ENCODE measurements around the gene KIAA2012. TPM values are rescaled to one million over a fixed set of nuclear protein-coding genes. Genes with fewer than 3 reads are reported as not detected.

The KIAA2012 gene
- total RNA-seq, 1 donor from 2014 or later: not detected

DNA sequence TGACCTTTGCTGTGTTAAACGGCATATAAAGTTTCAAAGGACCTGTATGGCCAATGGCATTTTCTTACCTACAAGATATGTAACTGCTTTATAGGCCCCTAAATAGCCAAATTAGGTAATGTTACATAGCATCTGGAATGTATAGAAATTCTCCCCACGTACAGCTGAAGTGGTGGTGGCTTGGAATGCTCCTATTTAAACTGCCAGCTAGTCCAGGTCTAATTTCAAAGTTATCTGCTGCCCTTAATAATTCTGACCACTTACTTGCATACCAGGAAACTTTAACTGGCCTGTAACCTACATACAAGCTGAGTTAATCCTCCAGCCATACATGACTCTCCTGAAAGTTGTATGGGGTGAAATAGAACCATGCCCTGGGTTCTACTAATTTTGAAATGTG lies 1.3 kb downstream of the KIAA2012 start:
- no peaks in the 10 kb centered on the region for H3K4me1 Mint-ChIP-seq (ENCODE audit: unreplicated experiment)
- TF ChIP-seq, protein P1, sequence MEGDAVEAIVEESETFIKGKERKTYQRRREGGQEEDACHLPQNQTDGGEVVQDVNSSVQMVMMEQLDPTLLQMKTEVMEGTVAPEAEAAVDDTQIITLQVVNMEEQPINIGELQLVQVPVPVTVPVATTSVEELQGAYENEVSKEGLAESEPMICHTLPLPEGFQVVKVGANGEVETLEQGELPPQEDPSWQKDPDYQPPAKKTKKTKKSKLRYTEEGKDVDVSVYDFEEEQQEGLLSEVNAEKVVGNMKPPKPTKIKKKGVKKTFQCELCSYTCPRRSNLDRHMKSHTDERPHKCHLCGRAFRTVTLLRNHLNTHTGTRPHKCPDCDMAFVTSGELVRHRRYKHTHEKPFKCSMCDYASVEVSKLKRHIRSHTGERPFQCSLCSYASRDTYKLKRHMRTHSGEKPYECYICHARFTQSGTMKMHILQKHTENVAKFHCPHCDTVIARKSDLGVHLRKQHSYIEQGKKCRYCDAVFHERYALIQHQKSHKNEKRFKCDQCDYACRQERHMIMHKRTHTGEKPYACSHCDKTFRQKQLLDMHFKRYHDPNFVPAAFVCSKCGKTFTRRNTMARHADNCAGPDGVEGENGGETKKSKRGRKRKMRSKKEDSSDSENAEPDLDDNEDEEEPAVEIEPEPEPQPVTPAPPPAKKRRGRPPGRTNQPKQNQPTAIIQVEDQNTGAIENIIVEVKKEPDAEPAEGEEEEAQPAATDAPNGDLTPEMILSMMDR (IDR thresholded peaks at IDR 0.05): no peak
- DNase-seq (ENCODE audit: extremely low spot score, unreplicated experiment): no peak
- no peaks in the 10 kb centered on the region for H3K9me3 Mint-ChIP-seq (ENCODE audit: unreplicated experiment)
- H3K27ac Mint-ChIP-seq (ENCODE audit: unreplicated experiment): no peak overlapping the region
- no peak overlapping the region for H3K4me3 Mint-ChIP-seq (ENCODE audit: unreplicated experiment)
- H3K36me3 Mint-ChIP-seq (ENCODE audit: unreplicated experiment): no peaks in the 10 kb centered on the region
- H3K27me3 Mint-ChIP-seq (ENCODE audit: unreplicated experiment): no peaks in the 10 kb centered on the region

DNA sequence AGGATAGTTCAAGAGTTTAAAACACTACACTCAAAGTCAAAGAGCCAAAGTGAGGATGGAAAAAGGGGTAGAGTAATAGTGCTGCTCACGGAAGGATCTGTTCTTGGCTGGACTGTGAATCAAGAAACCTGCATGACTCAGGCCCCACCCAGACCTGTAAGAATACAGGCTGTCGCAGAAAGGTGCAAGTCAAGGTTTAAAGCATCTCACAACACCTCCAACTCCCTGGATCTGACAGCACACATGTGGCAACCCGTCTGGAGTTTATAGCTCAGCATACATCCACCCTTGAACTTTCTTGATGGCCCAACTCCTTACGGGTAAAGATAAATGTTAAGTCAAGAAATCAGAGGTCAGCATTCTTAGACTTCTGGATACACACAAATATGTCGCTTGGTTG lies 6.3 kb downstream of the KIAA2012 start:
- Mint-ChIP-seq H3K4me1 (ENCODE audit: unreplicated experiment) (peaks cover 6% of the 10 kb centered on the region), H3K9me3 (ENCODE audit: unreplicated experiment) (peaks cover 8% of the 10 kb centered on the region), H3K4me3 (ENCODE audit: unreplicated experiment) (no peak overlapping the region), H3K27me3 (ENCODE audit: unreplicated experiment) (no peaks in the 10 kb centered on the region), H3K36me3 (ENCODE audit: unreplicated experiment) (no peaks in the 10 kb centered on the region), H3K27ac (ENCODE audit: unreplicated experiment) (no peak overlapping the region)
- TF ChIP-seq, protein P1 (IDR thresholded peaks at IDR 0.05): no peak
- DNase-seq (ENCODE audit: extremely low spot score, unreplicated experiment): no peak

DNA sequence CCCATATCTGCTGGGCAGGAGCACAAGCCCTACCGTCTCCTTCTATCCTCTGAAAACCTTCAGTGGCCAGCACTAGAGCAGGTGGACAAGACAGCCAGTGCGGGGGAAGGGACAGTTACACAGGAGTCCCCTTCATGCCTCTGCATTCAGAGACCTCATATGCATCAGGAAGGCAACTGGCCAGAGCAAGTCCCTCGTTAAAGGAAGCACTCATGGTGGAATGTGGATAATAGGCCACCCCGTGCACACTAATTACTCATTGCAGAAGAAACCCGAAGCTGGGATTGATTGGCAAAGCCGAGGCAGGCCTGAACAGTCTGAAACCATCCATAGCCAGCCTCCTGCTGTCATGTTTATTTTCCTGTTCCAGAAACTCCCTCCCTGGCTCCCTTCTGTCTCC lies 11.2 kb downstream of the KIAA2012 start:
- no peak overlapping the region for H3K4me3 Mint-ChIP-seq (ENCODE audit: unreplicated experiment)
- peaks cover 8% of the 10 kb centered on the region for H3K9me3 Mint-ChIP-seq (ENCODE audit: unreplicated experiment)
- H3K4me1 Mint-ChIP-seq (ENCODE audit: unreplicated experiment): peaks cover 13% of the 10 kb centered on the region
- no peak overlapping the region for H3K27ac Mint-ChIP-seq (ENCODE audit: unreplicated experiment)
- TF ChIP-seq, protein P1 (IDR thresholded peaks at IDR 0.05): no peak
- no peaks in the 10 kb centered on the region for H3K36me3 Mint-ChIP-seq (ENCODE audit: unreplicated experiment)
- DNase-seq (ENCODE audit: extremely low spot score, unreplicated experiment): no peak
- no peaks in the 10 kb centered on the region for H3K27me3 Mint-ChIP-seq (ENCODE audit: unreplicated experiment)

DNA sequence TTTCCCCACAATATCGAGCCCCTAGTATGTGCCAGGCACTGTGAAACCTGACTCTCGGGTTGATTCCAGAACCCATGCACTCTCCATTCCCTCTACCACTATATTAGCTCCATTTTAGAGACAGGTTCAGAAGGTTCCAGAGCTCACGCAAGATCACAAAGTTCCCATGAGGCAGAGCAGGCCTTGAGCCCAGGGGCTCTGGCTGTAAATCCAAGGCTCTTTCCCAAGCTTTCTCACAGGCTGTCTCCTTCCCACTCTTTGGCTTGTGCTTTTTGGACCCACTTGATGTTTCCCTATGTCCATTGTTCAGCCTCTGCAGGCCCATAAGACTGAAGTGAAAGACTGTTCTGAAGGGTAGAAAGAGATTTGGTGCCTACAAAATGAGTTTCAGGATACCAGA lies 15.7 kb downstream of the KIAA2012 start:
- H3K27ac Mint-ChIP-seq (ENCODE audit: unreplicated experiment): no peak overlapping the region

DNA sequence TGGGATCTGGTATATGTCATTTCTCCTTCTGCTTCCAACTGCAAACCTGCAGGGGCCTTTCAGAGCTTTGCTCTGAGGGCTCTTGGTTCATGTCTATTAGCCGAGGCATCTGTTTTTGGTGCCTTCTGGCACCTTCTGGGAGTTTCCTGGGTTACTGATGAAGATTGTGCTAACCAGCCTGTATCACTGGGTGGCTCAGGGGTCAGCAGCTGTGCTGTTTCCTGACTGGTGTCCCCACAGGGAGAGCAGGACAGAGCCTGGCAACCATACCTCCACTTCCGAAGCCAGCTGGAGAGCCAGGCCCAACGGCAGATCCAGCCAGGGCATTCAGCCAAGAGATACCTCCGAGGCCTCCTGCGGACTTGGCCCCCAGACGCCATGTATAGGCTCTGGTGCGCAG lies 17.5 kb downstream of the KIAA2012 start:
- TF ChIP-seq, protein P1 (IDR thresholded peaks at IDR 0.05): no peak
- H3K4me1 Mint-ChIP-seq (ENCODE audit: unreplicated experiment): no peaks in the 10 kb centered on the region
- H3K27ac Mint-ChIP-seq (ENCODE audit: unreplicated experiment): no peak overlapping the region
- no peaks in the 10 kb centered on the region for H3K36me3 Mint-ChIP-seq (ENCODE audit: unreplicated experiment)
- no peaks in the 10 kb centered on the region for H3K9me3 Mint-ChIP-seq (ENCODE audit: unreplicated experiment)
- no peak for DNase-seq (ENCODE audit: extremely low spot score, unreplicated experiment)
- no peak overlapping the region for H3K4me3 Mint-ChIP-seq (ENCODE audit: unreplicated experiment)
- H3K27me3 Mint-ChIP-seq (ENCODE audit: unreplicated experiment): no peaks in the 10 kb centered on the region

More for the DNA sequence above, 15.7 kb downstream of the KIAA2012 start:
- Mint-ChIP-seq H3K4me1 (ENCODE audit: unreplicated experiment) (peaks cover 12% of the 10 kb centered on the region), H3K27me3 (ENCODE audit: unreplicated experiment) (no peaks in the 10 kb centered on the region), H3K9me3 (ENCODE audit: unreplicated experiment) (no peaks in the 10 kb centered on the region), H3K4me3 (ENCODE audit: unreplicated experiment) (no peak overlapping the region), H3K36me3 (ENCODE audit: unreplicated experiment) (no peaks in the 10 kb centered on the region)
- TF ChIP-seq, protein P1 (IDR thresholded peaks at IDR 0.05): no peak
- no peak for DNase-seq (ENCODE audit: extremely low spot score, unreplicated experiment)
